Right renal pelvis (tissue), 4 donors: ENCODE data around the gene GLIPR1L1. TPM values are rescaled to one million over a fixed set of nuclear protein-coding genes. Genes with fewer than 3 reads are reported as not detected.

ENCODE experiments used
- DNase-seq, 4 donors: peaks; one replicate each; pipeline ENCODE4 v3.0.0-alpha.2; 2013; ENCODE audit warnings: low read depth in 4 of 4, low spot score in 3 of 4, missing footprints in 1 of 4
- polyA plus RNA-seq, 4 donors: library from polyadenylated mRNA; unstranded; fragments of 120-200 nt; gene quantifications; one replicate each; pipeline ENCODE4 v1.2.1, GENCODE V29; 2013; ENCODE audit not compliant: insufficient read length in 4 of 4

GLIPR1L1 gene, protein sequence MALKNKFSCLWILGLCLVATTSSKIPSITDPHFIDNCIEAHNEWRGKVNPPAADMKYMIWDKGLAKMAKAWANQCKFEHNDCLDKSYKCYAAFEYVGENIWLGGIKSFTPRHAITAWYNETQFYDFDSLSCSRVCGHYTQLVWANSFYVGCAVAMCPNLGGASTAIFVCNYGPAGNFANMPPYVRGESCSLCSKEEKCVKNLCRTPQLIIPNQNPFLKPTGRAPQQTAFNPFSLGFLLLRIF
- under 1 TPM; 0.27 to 0.51 (median 0.38) TPM for polyA plus RNA-seq

GRCh38 chr12:75334384-75335030, at the start of gene GLIPR1L1:
Gene GLIPR1L1 (plus strand): TSS chr12:75334670. CDS start chr12:75334729, 59 bp downstream.
- peak; percentile 83 to 91 (median 87) for DNase-seq

GRCh38 chr12:75288860-75289259, 45.6 kb upstream of the GLIPR1L1 start:
- DNase-seq: no peak

- DNase-seq: peak in 2 of 4 donors; percentile 1 to 10
Measured at GRCh38 chr12:75289753-75290152, 44.7 kb upstream of the GLIPR1L1 start.

DNA sequence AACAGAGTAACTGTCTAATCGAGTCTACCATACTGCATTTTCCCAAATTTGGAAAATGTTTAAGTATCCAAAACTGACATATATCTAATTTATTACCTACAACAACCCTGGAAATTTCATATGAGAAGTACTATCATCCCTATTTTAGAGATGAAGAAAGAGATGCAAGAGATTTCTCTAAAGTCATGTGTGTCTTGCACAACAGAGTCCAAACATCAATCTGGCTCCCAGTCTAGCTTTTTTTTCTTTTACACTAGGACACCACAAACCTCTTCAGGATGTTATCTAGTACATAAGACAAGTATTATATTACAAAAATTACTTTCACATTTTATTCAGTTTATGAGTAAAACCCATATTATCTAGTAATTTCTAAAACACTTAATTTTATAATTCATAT, 43.5 kb upstream of the GLIPR1L1 start:
- no peak for DNase-seq

GRCh38 chr12:75294336-75294735, 40.1 kb upstream of the GLIPR1L1 start:
- DNase-seq: no peak

DNA sequence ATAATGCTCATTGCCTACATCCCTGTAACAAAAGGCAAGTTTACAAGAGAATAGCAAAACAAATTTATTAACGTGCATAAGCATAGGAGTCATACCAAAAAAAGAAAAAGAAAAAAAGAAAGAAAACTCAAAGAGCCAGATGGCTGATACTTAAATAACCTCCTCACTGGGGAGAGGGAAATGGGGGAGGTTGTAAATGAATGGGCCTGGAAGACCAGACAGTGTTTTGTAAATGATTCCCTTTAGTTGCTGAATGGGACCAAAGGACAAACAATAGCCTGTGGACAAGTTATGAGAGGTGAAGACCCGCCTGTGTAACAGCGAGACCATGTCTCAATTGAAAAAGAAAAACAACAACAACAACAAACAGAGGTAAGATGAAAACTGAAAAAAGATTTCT, 39.7 kb upstream of the GLIPR1L1 start:
- DNase-seq: no peak

GRCh38 chr12:75302225-75302624, 32.2 kb upstream of the GLIPR1L1 start:
- DNase-seq: no peak

DNA sequence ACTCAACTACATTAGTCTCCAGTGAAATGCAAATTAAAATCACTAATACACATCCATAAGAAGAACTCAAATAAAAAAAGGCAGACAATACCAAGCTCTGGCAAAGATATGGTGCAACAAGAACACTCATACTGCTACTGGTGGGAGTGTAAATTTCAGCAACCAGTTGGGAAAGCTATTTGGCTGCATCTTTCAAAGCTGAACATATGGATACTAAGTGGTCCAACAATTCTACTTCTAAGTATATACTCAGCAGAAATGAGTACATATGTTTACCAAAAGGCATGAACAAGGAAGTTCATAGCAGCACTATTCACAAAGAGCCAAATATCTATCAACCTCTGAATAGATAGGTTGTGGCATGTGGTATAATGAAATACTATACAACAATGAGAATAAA, 31.7 kb upstream of the GLIPR1L1 start:
- no peak for DNase-seq

DNA sequence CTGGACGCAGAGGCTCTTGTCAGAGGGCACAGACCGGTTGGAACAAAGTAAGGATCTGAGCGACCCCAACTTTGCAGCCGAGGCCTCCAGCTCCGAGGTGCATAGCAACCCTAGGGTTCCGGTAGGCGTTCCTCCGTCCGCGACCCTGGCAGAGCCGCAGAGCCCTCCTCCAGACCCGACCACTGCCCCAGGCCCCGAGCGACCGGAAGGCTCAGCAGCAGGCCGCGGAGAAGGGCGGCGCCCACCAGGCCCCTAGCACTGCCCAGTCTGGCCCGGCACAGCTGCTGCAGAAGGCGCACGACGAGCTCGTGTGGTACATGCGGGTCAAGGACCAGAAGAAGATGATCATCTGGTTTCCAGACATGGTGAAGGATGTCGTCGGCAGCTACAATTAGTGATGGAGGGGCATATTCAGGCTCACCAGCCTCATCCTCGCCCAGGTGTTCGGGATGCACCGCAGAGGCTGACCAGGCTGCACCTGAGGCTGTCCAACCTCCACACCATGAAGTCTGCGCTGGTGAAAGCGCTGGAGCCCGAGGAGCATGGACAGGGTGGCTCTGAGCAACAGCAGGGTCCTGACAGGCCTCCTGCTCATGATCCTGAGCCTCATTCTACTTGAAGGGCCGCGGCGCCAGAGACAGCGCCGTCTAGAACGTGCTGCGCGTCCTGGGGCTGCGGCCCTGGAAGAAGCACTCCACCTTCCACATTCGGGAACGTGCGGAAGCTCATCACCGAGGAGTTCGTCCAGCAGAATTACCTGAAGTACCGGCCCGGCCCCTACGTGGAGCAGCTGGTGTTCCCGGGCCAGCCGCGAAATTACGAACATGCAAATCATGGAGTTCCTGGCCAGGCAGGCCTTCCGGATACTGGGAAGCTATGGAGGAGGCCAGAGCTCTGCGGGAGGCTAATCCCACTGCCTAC, 28.8 kb upstream of the GLIPR1L1 start:
- DNase-seq: no peak

- no peak for DNase-seq
Measured at GRCh38 chr12:75308279-75308678, 26.2 kb upstream of the GLIPR1L1 start.

DNA sequence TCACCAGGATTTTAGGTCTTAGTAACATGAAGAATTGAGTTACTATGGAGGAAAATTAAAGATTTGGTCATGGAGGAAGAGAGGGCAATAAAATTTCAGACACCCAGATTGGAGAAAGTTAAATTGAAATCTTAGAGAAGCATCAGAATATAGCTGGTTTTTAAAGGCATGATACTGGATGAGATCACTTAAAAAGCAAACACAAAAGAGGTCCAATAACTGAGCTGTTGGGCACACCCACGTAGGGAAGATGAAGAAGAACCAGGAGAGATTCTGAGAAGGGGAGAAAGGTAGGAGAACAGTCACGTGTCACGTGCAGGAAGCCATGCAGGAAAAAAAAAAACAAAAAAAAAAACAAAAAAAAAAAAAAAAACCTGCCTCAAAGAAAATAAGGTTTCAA, 23.1 kb upstream of the GLIPR1L1 start:
- no peak for DNase-seq

- DNase-seq: no peak
Measured at GRCh38 chr12:75315518-75315917, 19.0 kb upstream of the GLIPR1L1 start.

DNA sequence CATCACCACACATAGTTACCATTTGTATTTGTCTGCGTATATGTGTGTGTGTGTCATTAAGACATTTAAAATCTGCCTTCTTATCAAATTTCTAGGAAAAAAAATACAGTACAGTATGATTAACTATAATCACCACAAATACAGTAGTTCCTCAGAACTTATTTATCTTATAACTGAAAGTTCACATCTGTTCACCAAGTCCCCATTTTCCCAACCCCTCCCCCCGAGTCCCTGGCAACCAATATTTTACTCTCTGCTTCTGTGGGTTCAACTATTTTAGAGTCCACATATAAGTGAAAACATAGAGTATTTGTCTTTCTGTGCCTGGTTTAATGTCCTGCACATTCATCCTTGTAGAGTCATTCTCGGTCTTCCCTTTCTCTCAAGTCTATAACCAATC, 16.7 kb upstream of the GLIPR1L1 start:
- no peak for DNase-seq

DNA sequence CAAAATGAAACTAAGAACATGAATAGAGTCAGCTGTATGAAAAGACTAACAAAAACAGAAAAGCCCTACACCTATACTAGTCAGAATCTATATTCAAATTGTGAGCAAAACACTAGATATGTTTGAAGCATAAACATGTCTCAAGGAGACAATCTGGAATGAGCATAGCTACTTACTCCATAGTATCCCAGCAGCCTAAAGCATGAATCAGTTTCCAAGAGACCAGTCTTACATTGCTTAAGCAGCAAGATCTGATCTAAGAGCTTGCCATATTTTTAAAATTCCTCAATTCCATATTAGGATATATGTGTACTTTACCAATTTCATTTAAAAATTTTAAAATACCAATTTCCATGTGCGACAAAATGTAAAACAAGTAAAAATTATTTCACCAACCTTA, 12.0 kb upstream of the GLIPR1L1 start:
- no peak for DNase-seq

DNA sequence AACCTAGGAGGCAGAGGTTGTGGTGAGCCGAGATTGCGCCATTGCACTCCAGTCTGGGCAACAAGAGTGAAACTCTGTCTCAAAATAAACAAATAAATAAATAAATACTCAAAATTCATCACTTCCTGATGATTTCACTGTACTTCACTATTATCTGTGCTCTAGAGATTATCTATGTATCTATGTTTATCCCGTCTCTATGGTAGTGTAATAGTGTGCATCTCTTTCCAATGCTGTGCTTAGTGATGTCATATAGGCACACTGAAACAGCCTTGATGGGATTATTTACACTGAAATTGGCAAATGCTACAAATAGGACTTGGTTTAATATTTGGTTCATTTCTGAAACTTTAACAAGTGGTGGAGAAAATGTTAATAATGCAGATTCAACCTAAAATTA, 10.8 kb upstream of the GLIPR1L1 start:
- no peak for DNase-seq

DNA sequence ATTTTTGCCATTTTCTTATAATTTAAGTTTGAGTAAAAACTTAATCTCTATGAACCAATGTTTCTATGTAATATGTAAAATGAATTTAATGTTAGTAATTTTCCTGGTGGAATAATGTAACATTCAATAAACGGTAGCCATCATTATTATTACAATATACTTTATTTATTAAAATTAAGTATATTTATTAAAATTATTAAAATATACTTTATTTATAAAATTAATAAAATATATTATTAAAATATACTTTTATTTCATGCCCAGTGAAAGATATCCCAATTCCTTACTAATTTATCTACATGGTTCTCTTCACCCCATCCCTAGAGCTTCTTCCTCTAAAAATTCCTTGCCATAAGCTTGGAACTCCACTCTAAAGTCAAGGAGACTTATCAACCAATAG, 6.8 kb upstream of the GLIPR1L1 start:
- DNase-seq: no peak

DNA sequence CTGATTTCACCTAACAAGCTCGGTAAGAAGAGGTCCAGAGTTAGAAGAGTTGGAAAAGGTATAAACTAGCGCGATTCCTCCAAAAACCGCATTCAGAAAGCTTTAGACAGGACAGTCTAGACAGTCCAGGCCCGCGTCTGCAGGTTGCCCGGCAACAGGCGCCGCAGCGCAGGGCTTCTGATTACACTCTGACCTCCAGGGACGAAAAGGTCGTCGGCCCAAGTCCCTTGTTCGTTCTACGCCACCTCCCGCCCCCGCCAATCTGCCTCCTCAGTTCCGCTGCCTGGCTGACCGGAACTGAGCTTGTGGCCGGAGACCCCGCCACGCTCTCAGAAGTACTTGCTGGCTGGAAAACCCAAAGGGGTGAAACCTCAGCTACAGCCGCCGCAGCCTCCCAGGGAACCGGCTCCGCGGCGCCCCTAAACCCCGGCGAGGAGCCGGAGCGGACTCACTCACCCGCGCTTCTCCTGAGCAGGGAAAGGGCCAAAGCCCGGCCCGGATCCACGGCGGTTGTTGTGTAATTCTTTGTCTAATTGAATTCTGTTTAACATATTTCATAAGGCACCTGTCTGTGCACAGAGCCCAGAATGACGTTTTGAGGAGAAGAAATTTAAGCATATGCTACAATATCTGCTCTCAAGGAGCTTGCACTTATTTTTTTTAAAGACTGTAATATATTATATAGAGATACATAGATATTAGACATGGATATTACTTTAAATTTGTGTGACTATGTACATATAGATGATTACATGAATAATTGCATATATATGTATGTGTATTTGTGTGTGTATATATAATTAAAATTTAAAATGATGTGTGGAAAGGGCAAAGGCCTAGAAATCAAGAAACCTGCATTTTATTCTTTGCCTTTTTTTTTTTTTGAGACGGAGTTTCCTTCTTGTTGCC, 4.3 kb upstream of the GLIPR1L1 start, which contains the start of gene CAPS2:
CAPS2 (minus strand) TSS at position 407 of the 909 bp plus-strand sequence. CDS start 3,826 bp downstream, outside the sequence.
- DNase-seq: peak; percentile 65 to 70 (median 68)

DNA sequence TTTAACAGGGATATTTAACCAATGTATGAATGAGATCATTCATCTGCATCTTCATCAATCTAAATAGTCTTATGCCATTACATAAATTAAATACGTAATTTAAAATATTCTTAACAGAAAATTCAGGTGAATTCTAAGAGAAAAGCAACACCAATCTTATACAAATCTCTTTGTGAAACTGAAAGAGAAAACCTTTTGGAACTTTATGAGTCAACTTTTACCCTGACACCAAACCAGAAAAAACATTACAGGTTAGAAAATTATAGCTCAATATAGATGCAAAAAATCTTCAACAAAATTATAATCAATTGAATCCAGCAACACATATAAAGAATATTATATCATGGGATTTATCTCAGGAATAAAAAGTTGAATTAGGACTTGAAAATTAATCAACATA, 3.4 kb downstream of the GLIPR1L1 start:
- no peak for DNase-seq

- DNase-seq: no peak
Measured at GRCh38 chr12:75341873-75342272, 7.4 kb downstream of the GLIPR1L1 start.

DNA sequence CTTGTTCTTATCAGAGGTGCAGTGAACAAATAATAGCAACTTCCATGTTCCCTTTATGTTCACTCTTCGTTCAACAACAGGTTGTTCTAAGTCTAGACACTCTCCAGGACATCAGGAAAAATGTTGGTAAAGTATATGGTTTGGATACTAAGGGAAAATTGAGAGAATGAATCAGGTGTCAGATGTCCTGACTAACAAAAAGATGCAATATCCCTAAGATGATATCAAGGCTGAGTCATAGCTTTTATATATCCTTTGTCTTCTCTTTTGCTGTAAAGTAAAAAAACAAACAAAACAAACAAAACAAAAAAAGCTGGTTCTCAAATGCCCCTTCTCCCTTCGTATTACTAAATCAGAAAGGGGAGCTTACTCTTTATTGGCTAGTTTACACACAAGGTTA, 11.1 kb downstream of the GLIPR1L1 start:
- no peak for DNase-seq
